DMS 273 treated with DMSO at 0.1 percent for 48 hours (cell line): ENCODE results near the gene RETN.

ENCODE experiments used
- DNase-seq: peaks from one replicate; lab custom pipeline; 2025; lab: John Stamatoyannopoulos, UW

The RETN gene

GRCh38 chr19:7657131-7657751 is 11.6 kb upstream of the RETN start:
- DNase-seq: no peak

GRCh38 chr19:7658219-7658686 is 10.6 kb upstream of the RETN start:
- peak; percentile 16 for DNase-seq

- DNase-seq: no peak
These were observed 6.9 kb upstream of the RETN start for GRCh38 chr19:7661744-7662538.

GRCh38 chr19:7662657-7663056 is 6.2 kb upstream of the RETN start:
- no peak for DNase-seq

GRCh38 chr19:7663706-7664105 is 5.1 kb upstream of the RETN start:
- DNase-seq: no peak

GRCh38 chr19:7665076-7665475 is 3.8 kb upstream of the RETN start:
- no peak for DNase-seq

- DNase-seq: no peak
These were observed 792 bp downstream of the RETN start for GRCh38 chr19:7669641-7670040.

GRCh38 chr19:7670150-7670783 is 1.4 kb downstream of the RETN start:
- no peak for DNase-seq

- DNase-seq: no peak
These were observed 1.9 kb downstream of the RETN start for GRCh38 chr19:7670790-7671189.

GRCh38 chr19:7672522-7672921 is 3.7 kb downstream of the RETN start:
- no peak for DNase-seq

GRCh38 chr19:7674010-7675005 is 5.5 kb downstream of the RETN start:
- peak; percentile 71 for DNase-seq

- no peak for DNase-seq
These were observed 7.5 kb downstream of the RETN start for GRCh38 chr19:7676376-7676775.

- DNase-seq: no peak
These were observed 8.0 kb downstream of the RETN start, which contains the start of gene MCEMP1 for GRCh38 chr19:7676854-7677253. Gene MCEMP1, plus strand, starts transcription at chr19:7677090. Its CDS starts 31 bp downstream, at chr19:7677121.

- DNase-seq: no peak
These were observed 8.9 kb downstream of the RETN start for GRCh38 chr19:7677669-7678311.

GRCh38 chr19:7678971-7679751 is 10.3 kb downstream of the RETN start:
- DNase-seq: no peak

- DNase-seq: no peak
These were observed 11.1 kb downstream of the RETN start for GRCh38 chr19:7679771-7680605.

GRCh38 chr19:7680606-7681339 is 11.9 kb downstream of the RETN start, which contains the start of gene TRAPPC5:
Gene TRAPPC5, plus strand, starts transcription at chr19:7680833. Its CDS starts 1,421 bp downstream, at chr19:7682254.
- no peak for DNase-seq

GRCh38 chr19:7681340-7682174 is 12.7 kb downstream of the RETN start:
- DNase-seq: no peak
